RWPE2 (cell line): ENCODE results near the gene CTDP1.

Experiments
- ATAC-seq: fragments of 200-7000 bp; cut with Tn5 transposase; 3 replicates; pipeline ENCODE4 v1.9.1; 2021; ENCODE audit warnings: low read depth
- DNase-seq: peaks from one replicate; pipeline ENCODE4 v3.0.0-alpha.2; 2020; ENCODE audit warnings: low spot score
- H3K27ac ChIP-seq: fragments of 450-650 bp; 2 replicates; pipeline ENCODE4 v1.5.1; 2017; ENCODE audit warnings: mild to moderate bottlenecking; ENCODE audit not compliant: poor library complexity, severe bottlenecking
- H3K27me3 ChIP-seq: fragments of 250-450 bp; sonication (Bioruptor Pico); 2 replicates; pipeline ENCODE4 v1.5.1; 2021; ENCODE audit warnings: mild to moderate bottlenecking, moderate library complexity; ENCODE audit not compliant: insufficient read depth, poor library complexity, severe bottlenecking
- H3K36me3 ChIP-seq: fragments of 250-450 bp; sonication (Bioruptor Pico); 2 replicates; pipeline ENCODE4 v1.5.1; 2020; ENCODE audit warnings: low read depth, mild to moderate bottlenecking, moderate library complexity
- H3K4me1 ChIP-seq: fragments of 250-450 bp; sonication (Bioruptor Pico); 2 replicates; pipeline ENCODE4 v1.5.1; 2021; ENCODE audit warnings: mild to moderate bottlenecking, moderate library complexity; ENCODE audit not compliant: insufficient read depth, poor library complexity, severe bottlenecking
- H3K4me3 ChIP-seq: fragments of 250-450 bp; sonication (Bioruptor Pico); 2 replicates; pipeline ENCODE4 v1.5.1; 2021; ENCODE audit warnings: mild to moderate bottlenecking, moderate library complexity; ENCODE audit not compliant: severe bottlenecking
- H3K9me3 ChIP-seq: fragments of 250-450 bp; sonication (Bioruptor Pico); 2 replicates; pipeline ENCODE4 v1.5.1; 2021; ENCODE audit warnings: mild to moderate bottlenecking, moderate library complexity; ENCODE audit not compliant: severe bottlenecking
- TF ChIP-seq, protein P1 (sequence below): fragments of 450-650 bp; IDR thresholded peaks from one replicate; pipeline ENCODE4 v1.5.1; 2017; ENCODE audit warnings: mild to moderate bottlenecking, moderate library complexity; ENCODE audit not compliant: poor library complexity, severe bottlenecking

The CTDP1 gene

DNA sequence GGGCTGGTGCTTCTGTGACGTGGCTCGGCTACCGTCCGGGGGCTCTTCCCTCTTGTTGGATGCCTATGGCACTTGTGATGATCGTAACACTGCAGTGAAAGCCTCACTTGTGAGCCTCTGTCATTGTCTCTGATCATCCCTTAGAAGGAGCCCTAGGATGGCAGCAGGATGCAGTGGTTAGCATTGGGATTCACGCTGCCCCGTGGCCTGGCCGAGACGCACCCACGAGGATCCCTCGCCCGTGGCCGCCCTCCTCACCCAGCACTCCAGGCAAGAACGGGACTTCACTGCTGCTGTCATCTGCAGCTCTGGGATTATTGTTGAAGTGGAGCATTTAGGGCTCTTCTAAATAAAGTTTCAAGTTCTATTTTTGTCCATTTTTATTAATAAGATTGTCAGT is 46.8 kb upstream of the CTDP1 start:
- TF ChIP-seq, protein P1, sequence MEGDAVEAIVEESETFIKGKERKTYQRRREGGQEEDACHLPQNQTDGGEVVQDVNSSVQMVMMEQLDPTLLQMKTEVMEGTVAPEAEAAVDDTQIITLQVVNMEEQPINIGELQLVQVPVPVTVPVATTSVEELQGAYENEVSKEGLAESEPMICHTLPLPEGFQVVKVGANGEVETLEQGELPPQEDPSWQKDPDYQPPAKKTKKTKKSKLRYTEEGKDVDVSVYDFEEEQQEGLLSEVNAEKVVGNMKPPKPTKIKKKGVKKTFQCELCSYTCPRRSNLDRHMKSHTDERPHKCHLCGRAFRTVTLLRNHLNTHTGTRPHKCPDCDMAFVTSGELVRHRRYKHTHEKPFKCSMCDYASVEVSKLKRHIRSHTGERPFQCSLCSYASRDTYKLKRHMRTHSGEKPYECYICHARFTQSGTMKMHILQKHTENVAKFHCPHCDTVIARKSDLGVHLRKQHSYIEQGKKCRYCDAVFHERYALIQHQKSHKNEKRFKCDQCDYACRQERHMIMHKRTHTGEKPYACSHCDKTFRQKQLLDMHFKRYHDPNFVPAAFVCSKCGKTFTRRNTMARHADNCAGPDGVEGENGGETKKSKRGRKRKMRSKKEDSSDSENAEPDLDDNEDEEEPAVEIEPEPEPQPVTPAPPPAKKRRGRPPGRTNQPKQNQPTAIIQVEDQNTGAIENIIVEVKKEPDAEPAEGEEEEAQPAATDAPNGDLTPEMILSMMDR = no peak
- Histone ChIP-seq H3K9me3 (peaks cover 2% of the 10 kb centered on the region), H3K4me1 (no peaks in the 10 kb centered on the region), H3K4me3 (no peak overlapping the region), H3K36me3 (no peaks in the 10 kb centered on the region), H3K27me3 (peaks cover 10% of the 10 kb centered on the region), H3K27ac (no peak overlapping the region)
- no peak for DNase-seq
- no peak for ATAC-seq

DNA sequence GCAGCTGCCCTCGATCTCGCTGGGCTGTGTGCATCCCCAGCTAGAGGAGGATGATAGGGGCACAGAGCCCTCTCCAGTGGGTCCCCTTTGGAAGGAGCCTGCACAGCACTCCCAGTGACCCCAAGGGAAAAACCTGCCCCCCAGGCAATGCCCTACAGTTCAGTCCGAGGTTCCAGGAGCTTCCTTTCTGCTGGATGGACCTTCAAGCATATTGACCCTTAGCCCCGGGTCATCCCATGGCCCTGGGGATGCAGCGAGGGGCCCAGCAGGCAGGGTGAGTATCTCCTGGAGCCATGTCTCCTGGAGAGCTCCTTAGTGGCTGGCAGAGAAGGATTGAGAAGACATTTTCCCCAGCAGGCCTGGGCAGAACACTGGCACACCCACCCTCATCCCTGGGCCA is 45.4 kb upstream of the CTDP1 start:
- peaks cover 2% of the 10 kb centered on the region for H3K9me3 ChIP-seq
- H3K27me3 ChIP-seq = peaks cover 20% of the 10 kb centered on the region
- DNase-seq (no peak), ATAC-seq (no peak)
- H3K4me3 ChIP-seq = no peak overlapping the region
- H3K36me3 ChIP-seq = no peaks in the 10 kb centered on the region
- TF ChIP-seq, protein P1 = no peak
- H3K27ac ChIP-seq = no peak overlapping the region
- no peaks in the 10 kb centered on the region for H3K4me1 ChIP-seq

DNA sequence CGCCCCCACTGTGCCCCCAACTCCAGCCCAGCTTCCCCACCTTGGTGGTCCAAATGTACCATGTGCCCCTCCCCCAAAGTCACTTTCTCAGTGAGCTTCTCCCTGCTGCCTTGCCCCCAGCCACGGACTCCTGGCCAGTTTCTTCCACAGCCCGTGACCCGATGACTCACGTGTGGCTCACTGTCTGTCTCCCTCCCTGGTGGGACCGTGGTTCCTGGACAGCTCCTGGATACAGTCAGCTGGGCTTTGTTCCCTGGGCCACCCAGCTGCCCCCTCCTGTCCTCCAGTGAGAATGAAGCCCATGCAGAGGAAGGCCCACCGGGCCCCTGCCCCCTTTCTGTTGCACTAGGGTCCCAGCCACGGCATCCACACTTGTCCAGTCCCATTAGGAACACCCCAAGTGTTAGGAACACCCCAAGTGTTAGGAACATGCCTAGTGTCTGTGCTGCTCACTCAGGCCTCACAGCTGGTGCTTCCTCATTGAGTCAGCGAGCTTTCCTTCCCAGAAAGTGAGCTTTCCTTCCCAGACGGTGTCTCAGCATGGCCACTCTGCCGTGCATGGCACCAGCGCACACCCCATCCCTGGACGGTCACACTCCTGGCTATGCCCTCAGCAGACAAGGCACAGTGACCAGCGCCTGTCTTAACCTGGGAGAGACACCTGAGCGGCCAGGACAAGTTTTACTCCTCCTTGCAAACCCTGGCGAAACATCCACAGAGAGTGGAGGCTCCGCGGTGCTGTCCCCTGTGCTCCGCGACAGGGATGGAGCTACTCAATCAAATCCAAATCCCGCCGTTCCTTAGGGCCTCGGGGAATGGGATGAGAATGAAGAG is 44.8 kb upstream of the CTDP1 start:
- Histone ChIP-seq H3K27ac (no peak overlapping the region), H3K4me3 (no peak overlapping the region), H3K36me3 (no peaks in the 10 kb centered on the region), H3K4me1 (no peaks in the 10 kb centered on the region), H3K27me3 (peaks cover 20% of the 10 kb centered on the region), H3K9me3 (peaks cover 2% of the 10 kb centered on the region)
- ATAC-seq (no peak), DNase-seq (no peak)
- TF ChIP-seq, protein P1 = no peak

DNA sequence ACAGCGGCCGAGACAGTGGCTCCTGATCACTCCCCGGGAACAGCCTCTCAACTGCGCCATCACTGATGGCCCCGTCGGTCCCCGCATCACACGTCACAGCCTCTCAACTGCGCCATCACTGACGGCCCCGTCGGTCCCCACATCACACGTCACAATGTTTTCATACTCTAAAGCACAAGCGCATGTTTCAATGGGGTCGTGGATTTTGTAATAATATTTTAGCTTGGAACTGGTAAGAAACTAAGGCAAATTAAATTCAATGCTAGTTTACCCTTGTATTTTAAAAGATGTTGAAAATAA is 44.2 kb upstream of the CTDP1 start:
- Histone ChIP-seq H3K36me3 (no peaks in the 10 kb centered on the region), H3K9me3 (peaks cover 2% of the 10 kb centered on the region), H3K27ac (no peak overlapping the region), H3K4me1 (no peaks in the 10 kb centered on the region), H3K4me3 (no peak overlapping the region), H3K27me3 (peaks cover 20% of the 10 kb centered on the region)
- ATAC-seq (no peak), DNase-seq (no peak)
- TF ChIP-seq, protein P1 = no peak

DNA sequence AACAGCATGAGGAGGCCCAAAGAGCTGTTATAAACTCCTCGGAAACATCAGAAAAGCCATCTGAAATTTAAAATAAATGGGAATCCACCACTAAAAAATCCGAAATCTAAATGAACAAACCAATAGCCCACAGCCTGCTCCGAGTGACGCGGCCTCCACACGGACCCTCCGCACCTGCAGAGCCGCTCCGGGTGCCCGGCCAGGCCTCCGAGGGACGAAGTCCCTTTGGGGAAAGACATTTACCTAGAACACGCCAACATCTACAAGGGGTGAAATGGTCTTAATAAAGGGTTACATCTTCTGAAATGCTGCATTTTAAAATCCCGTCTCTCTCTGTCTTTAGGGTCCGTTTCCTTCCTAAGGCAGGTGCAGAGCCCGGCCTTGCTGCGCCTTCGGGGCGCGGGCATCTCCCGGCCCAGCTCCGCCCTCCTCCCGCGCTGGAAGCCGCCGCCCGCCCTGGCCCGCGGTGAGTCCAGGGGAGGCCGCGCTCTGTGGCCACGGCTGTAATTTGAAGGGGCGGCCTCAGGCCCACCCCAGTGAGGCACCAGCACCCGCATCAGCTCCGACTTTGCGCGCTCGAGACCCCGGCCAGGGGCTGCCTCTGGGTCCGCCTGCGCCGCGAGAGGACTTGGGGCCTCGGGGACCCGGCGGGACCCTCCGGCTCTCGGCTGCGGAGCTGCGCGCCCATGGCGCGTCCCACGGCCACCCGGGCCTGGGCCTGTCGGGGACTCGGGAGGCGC is 42.3 kb upstream of the CTDP1 start:
- Histone ChIP-seq H3K9me3 (peaks cover 2% of the 10 kb centered on the region), H3K36me3 (no peaks in the 10 kb centered on the region), H3K4me3 (no peak overlapping the region), H3K4me1 (no peaks in the 10 kb centered on the region), H3K27ac (no peak overlapping the region), H3K27me3 (peaks cover 20% of the 10 kb centered on the region)
- no peak for DNase-seq
- ATAC-seq = no peak
- TF ChIP-seq, protein P1 = no peak
